DMS53 treated with DMSO at 0.1 percent for 48 hours (cell line): Measurements from ENCODE around the gene ITGA2.

Experiments
- DNase-seq: peaks from one replicate; lab custom pipeline; 2025; ENCODE audit not compliant: unreplicated experiment; lab: John Stamatoyannopoulos, UW

ITGA2 gene

DNA sequence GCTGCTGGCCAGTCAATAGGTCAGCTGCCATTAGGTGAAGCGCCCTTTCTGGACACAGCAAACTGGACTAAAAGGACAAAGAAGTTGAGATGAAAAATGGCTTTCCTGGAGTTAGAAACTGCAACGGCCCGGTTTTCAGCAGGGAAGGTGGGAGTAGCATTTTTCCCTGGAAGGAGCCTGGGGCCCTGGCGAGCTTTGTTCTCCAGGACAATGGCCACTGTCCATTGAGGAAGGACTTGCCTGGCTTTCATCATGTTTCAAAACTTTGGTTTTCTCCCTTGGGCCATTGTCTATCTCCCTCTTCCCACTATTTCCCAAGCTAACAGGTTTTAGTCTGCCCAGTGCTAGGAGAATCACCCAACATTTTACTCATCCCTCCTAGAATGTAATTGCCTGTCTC, 64.2 kb downstream of the ITGA2 start:
- DNase-seq, result no peak

DNA sequence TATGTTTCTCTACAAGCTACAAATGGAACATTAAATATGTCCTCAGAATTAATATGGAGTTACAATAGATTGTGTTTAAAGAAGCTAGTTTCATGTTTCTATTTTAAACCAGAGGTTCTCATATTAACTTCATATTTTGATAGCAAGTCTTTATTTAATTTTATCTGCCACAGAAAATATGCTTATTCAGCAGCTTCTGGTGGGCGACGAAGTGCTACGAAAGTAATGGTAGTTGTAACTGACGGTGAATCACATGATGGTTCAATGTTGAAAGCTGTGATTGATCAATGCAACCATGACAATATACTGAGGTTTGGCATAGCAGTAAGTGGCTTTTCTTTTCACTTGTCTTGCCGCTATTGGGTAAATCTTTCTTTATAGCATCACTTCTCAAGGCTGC, 66.2 kb downstream of the ITGA2 start:
- DNase-seq, result no peak

DNA sequence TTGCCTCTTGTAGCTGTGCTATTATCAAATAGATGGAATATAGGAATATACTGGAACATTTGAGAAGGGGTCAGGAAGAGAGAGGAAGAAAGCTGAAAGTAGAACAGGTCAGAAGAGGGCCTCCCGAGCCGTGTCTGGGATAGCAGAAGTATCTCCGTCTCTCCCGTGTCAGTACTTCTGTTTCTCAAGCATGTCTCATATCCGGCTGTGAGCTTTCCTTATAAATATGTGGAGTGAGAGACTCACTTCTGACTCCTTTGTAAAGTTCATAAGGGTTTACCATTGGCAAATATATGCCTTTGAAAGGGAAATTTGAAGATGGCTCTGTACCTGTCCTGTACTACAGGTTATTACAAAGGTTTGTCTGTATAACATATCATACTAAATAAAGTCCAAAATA, 70.1 kb downstream of the ITGA2 start:
- DNase-seq, result no peak

DNA sequence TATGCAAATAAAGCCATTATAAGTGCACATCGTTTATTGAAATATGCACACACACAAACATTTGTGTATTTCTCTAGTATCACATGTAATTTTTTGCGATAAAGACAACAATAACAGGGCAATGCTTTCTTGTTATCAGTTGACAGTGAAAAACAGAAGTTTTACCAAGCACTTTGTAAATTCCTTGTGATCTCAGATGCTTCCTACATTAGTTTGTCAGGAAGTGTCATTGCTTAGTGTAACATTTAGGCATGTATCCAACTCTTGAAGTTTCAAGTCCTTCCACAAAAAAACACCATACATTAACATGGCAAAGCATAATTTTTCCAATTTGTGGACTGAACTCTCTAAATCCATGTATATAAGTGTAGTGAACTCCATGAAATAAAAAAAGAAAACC, 74.0 kb downstream of the ITGA2 start:
- no peak for DNase-seq

DNA sequence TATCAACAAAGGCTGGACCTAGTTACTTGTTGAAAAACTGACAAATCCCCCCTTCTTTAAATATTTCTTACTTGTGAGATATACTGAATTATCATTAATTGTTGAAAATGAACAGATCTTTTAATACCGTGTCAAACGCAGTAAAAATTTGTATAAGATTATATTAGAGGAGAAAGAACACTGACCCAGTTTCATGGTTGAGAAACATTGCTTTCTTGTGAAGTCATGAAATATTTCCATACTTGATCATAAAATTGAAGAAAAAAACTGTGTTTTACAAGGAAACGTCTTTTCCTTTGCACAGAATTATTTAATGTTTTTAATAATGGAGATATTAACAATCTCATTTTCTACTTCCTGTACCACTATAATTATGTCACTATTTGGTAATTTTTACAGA, 74.6 kb downstream of the ITGA2 start:
- no peak for DNase-seq

DNA sequence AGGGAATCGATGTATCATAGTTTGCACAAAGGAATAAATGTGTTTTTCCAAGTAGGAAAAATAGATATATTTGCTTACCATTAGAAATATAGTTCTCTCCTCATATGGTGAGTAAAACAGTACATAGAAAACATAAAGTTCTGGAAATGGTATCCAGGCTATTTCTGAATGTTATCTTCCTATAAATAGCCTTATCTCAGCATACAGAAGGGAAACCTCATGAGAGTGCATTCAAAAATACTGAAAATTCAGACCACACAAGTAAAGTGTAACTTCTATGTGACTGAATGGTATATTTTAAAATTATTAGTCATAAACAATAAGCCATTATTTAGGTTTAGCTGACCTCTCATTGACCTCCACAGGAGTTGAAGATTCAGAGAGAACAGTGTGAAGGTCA, 76.9 kb downstream of the ITGA2 start:
- no peak for DNase-seq

DNA sequence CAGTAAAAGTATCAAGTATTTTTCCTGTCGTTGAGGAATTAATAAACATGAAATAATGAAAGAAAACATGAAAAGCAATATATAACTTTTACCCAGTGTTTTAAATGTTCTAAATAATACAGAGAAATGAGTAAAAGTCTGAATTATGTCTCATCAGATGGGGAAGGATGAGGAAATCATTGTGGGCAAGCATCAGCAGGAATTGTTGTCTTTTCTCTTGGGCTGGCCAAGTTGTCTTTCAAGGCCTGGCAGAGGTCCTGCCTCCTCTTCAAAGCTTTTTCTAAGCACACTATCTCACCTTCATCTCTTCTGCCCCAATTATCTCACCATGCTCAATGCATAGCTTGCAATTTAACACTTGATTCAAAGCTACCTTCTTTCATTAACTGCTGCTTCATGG, 78.5 kb downstream of the ITGA2 start:
- no peak for DNase-seq

DNA sequence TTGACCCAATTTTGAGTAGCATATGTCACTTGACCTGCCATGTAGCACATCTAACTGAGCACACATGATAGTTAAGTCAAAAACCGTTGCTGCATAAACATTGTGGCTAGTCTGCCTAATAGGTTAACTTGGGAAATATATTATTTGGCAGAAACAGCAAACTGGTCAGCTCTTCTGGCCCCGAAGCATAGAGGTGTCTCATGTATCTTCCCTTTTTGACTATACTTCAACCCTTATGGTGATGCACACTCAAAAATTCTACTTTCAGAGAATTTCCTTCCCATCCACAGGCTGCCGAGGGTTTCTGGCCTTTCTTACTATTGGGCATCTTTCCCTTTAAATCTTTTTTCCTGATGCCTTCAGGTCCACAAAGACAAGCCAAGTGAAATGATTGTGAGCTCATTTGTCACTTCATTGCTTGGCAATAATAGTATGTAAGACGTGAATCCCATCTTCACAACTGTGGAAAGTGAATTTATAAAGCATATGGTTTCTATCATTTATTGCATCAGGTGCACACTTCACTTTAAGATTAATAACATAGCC, 79.2 kb downstream of the ITGA2 start:
- DNase-seq, result no peak

DNA sequence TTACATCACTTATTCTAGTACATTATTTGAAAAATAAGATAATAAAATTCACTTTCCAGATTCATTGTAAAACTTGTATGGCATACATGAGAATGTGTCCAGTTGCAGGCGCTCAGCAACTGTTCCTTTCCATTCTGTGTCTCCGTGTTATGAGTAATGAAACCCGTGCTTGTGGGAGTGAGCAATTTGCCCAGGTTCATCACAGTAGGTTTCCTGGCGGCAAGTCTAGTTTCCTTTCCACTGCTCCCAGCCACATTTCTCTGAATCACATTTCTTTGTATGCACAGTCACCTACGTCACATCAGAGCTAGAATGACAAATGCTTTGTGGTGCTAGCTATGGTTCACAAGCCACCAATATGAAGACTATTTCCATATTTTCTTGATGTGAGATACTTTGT, 80.5 kb downstream of the ITGA2 start:
- no peak for DNase-seq

DNA sequence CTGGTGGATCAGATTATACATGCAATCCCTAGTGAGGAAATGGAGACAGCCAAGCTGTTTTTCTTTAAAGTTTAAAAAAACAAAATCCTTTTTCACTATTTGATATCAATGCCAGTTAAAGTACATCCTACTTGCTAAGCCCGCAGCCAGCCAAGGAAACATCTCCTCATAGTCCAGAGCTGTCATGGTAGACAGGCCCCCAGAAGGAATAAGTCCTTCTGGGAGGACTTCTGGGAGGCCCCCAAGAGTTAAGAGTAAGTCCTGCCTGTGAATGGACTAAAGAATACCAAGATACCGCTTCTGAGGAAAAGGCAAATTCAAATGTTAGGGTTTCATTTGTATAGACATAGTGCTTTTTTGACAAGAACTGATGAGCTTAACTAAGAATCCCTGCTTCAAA, 82.1 kb downstream of the ITGA2 start:
- DNase-seq, result no peak

DNA sequence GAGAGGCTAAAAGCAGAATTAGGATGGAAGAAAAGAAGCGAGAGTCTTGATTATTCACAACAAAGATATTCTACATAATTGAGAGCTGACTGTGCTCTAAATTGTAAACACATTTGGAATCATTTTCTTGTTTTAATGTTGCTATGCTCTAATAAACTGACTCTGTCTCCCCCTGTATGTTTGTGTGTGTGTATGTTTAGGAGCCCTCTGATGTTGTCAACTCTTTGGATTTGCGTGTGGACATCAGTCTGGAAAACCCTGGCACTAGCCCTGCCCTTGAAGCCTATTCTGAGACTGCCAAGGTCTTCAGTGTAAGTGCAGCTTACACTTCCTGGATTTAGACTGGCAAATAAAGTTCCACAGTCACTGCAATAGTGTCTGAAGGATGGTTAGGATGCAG, 82.6 kb downstream of the ITGA2 start:
- no peak for DNase-seq

DNA sequence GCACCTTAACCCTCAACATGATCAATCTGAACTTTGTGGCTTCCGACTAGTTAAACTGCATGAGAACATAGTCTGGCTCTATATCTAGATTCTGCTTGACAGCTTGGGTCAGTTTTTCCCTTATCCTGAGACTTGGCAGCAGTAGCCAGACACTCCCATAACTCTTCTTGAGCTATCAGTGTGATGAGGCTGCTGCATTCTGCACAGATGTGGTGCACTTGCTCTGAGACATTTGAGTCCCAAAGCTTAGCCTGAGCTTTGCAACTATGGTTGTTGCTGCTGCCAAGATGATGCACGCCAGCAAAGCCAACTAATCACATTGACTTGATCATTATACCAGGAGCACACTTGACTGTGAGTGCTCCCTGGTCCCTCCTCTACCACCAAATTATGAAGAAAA, 84.2 kb downstream of the ITGA2 start:
- DNase-seq, result no peak

DNA sequence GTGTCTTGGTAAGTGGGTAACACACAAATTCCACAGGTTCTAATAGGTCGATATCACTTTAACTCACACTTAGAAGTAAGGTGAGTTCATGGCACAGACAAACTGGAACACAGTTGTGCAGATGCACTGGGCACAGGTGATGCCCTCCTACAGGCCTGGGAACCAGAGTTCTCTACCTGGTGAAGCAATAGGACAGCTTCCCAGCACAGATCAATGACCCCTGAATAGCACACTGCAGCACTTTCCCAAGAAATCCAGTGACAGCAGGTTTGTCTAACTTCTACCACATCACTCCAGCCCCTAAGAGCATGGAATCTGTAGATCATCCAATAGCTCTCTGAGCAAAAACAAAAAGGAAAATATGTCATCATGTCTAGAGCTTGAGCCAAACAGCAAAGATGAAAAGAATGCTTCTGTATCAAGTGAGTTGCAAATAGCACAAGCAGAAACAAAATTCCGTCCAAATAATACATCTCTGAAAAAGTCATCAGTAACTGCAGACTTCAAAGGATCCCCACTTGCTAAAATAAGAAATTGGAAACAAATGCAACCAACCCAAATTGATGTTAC, 86.9 kb downstream of the ITGA2 start:
- no peak for DNase-seq

DNA sequence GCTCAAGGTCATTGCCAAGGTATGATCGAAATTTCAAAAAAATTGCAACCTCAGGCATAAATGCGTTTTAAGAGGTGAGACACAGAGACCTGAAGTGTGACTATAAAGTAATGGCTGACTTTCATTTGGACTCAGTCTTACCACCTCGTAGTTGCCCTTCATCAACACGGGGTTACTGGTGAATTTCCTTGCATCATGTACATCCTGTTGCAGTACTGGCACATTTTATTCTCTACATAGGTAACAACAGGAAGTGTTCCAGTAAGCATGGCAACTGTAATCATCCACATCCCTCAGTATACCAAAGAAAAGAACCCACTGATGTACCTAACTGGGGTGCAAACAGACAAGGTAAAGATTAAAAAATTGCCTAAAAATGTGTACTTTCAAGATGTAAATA, 91.1 kb downstream of the ITGA2 start:
- DNase-seq, result no peak

DNA sequence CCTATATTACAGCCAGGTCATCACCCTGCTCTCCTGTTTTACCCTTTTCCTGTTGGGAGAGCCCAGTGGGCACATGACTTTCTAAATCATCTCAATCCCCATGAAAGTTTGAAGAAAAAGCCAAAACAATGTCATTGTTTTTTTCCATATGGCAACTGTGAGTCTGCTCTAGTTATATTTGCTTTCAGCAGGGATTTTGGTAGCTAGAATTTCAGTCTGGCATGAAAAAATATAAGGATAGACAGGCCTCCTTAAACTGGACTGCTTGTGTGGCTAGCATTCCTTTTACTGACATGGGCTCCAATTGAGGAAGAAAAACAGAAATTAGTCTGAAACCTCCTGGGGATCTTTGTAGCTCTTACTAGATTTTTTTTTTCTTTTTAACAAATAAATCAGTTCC, 94.8 kb downstream of the ITGA2 start:
- DNase-seq, result no peak

DNA sequence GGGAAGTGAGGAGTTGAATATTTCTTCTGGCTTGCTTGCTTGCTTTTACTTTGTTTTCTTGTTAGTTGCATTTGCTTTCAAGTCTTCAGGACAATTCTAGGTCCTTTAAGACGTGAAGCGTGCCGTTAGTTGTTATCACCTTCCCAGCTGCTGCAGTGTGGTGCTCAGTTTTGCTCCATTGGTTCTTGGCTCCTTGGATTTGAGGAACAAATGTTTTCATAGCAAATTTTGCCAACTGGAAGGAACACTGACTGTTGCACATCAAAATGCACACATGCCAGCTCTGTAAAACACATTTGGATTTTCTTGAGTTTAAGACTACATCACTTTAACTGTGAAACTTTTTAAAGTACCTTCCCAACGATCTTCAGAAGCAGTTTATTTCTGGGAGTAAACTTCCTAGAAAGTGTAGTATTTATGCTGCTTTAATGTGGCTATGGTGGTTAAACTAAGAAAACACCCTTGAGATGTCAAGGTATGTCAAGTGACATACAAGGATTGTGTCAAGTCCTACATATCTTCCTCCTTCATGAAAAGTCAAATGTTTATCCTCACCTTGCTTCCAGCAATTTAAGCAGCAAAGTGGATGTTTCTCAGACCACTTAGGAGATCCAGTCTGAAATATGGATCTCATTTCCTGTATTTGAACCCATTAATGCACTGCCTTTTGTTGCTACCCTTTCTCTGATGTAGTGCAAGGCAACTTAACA, 95.5 kb downstream of the ITGA2 start:
- no peak for DNase-seq

DNA sequence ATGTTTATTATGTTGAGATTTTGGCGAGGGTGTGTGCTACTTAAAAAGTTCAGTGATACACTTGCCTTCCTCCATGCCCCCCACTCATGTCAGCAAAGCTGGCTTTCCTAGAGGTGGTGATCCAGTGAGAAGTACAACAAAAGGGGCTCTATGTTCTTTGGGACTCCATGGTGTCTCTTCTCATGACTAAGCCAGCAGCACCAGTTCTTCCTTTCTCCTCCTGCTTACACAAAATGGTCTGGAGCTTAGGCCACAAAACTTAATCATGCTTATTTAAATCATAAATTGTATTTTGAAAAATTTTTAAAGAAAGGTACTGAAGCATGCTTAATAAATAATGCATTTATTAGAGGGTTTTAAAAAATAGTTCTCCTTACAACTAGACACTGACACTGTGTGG, 98.0 kb downstream of the ITGA2 start:
- DNase-seq, result no peak

DNA sequence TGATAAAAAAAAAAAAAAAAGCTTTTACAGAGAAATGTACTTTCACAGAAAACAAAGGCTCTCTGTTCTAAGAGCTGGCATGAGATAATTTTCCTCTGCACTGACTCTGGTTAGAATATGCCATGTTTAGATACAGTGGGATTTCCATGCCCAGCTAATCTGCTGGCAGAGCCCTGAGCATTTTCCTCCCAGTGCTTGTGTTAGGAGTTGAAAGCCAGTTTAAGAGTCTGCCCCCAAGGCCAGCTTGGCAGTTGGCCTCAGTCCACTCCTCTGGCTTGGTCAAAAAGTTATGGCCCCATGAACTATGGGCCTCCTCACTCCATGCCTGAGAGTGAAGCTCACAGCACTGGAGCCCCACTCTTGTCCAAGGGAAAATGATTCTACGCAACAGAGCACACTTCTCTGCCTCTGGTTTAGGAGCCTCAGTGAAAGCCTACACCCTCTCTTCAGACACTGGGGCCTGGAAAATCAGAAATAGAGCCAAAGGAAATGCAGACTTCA, 98.5 kb downstream of the ITGA2 start:
- no peak for DNase-seq

DNA sequence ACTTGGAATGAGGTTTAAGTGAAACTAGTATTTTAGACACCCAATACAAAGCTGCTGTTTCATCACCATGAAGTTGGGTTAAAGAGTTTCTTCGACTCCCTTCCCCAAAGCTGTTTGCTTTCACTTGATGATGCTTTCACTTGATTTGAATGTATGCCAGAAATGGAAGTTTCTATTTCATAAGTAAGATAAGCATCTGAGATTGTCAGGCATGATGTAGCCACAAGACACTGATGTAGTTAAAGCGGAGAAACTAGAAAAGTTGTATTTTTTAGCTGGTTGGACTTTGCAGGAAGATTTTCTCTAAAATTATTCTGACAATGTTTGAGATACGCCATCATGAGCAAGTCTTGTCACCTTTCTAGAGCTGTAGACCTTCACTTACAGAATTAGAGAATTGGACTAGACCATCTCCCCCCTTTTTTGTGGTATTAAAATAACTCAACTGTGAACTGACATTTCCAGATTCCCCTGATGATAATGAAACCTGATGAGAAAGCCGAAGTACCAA, 100.4 kb downstream of the ITGA2 start:
- no peak for DNase-seq

DNA sequence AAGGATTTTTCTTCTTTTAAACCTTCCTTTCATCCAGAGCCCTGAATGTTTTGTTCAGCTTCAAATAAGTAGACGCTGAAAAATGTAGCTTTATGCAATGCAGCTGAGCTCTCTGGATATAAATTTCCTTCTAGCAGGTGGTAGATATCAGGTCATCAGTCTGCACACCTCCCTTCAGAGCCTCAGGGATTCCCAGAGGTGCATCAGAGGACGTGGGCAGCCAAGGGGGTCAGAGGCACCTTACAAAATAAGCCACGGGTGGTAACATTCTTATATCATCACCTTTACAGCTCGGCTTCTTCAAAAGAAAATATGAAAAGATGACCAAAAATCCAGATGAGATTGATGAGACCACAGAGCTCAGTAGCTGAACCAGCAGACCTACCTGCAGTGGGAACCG, 101.1 kb downstream of the ITGA2 start:
- DNase-seq, result no peak

DNA sequence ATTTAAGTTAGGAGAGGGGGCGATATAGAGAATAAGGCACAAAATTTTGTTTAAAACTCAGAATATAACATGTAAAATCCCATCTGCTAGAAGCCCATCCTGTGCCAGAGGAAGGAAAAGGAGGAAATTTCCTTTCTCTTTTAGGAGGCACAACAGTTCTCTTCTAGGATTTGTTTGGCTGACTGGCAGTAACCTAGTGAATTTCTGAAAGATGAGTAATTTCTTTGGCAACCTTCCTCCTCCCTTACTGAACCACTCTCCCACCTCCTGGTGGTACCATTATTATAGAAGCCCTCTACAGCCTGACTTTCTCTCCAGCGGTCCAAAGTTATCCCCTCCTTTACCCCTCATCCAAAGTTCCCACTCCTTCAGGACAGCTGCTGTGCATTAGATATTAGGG, 102.1 kb downstream of the ITGA2 start:
- no peak for DNase-seq

DNA sequence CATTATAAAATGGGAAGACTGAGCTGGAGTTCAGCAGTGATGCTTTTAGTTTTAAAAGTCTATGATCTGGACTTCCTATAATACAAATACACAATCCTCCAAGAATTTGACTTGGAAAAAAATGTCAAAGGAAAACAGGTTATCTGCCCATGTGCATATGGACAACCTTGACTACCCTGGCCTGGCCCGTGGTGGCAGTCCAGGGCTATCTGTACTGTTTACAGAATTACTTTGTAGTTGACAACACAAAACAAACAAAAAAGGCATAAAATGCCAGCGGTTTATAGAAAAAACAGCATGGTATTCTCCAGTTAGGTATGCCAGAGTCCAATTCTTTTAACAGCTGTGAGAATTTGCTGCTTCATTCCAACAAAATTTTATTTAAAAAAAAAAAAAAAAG, 103.1 kb downstream of the ITGA2 start:
- no peak for DNase-seq

DNA sequence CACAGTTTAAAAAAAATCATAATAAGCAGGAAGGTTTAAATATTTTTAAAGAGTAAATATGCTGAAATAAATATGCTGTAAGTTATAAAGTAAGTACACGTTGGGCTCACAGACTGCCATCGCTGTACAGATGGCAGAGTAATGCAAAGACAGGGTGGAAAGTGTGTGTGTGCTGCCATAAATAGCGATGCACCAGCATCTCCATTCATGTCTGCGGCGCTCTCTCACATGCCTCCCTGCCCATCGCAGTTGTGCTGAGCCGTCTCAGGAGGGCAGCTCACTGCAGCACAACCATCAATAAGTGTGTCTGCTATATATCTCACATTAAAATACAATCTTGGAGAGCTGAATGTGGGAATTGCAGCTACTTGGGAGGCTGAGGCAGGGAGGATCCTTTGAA, 106.1 kb downstream of the ITGA2 start:
- no peak for DNase-seq
